ENCODE data around the gene RSAD1. TPM values are rescaled to one million over a fixed set of nuclear protein-coding genes. Genes with fewer than 3 reads are reported as not detected.

The RSAD1 gene
- total RNA-seq, 1 donor from 2014 or later = 42.4 TPM

- Mint-ChIP-seq H3K4me1 (peaks cover 23% of the 10 kb centered on the region), H3K4me3 (peak overlapping the region; percentile 42), H3K36me3 (ENCODE audit: low read depth) (no peaks in the 10 kb centered on the region), H3K9me3 (no peaks in the 10 kb centered on the region), H3K27ac (ENCODE audit: unreplicated experiment) (no peak overlapping the region), H3K27me3 (ENCODE audit: low read depth) (peaks cover 5% of the 10 kb centered on the region)
- TF ChIP-seq CTCF (conservative IDR thresholded peaks at IDR 0.05) = peak; percentile 94
- DNase-seq (ENCODE audit: low read depth, low spot score) = peak; percentile 81
Measured at GRCh38 chr17:50482516-50482915, 3.9 kb downstream of the RSAD1 start.

GRCh38 chr17:50483266-50483665 lies 4.6 kb downstream of the RSAD1 start:
- H3K9me3 Mint-ChIP-seq = no peaks in the 10 kb centered on the region
- DNase-seq (ENCODE audit: low read depth, low spot score) = no peak
- TF ChIP-seq CTCF (conservative IDR thresholded peaks at IDR 0.05) = no peak
- H3K4me1 Mint-ChIP-seq = peaks cover 19% of the 10 kb centered on the region
- H3K27ac Mint-ChIP-seq (ENCODE audit: unreplicated experiment) = no peak overlapping the region
- H3K36me3 Mint-ChIP-seq (ENCODE audit: low read depth) = no peaks in the 10 kb centered on the region
- no peak overlapping the region for H3K4me3 Mint-ChIP-seq
- H3K27me3 Mint-ChIP-seq (ENCODE audit: low read depth) = peaks cover 1% of the 10 kb centered on the region

GRCh38 chr17:50484386-50485155 lies 5.9 kb downstream of the RSAD1 start:
- no peaks in the 10 kb centered on the region for H3K9me3 Mint-ChIP-seq
- no peaks in the 10 kb centered on the region for H3K27me3 Mint-ChIP-seq (ENCODE audit: low read depth)
- no peak for TF ChIP-seq CTCF (conservative IDR thresholded peaks at IDR 0.05)
- no peak for DNase-seq (ENCODE audit: low read depth, low spot score)
- no peak overlapping the region for H3K4me3 Mint-ChIP-seq
- peaks cover 10% of the 10 kb centered on the region for H3K4me1 Mint-ChIP-seq
- H3K36me3 Mint-ChIP-seq (ENCODE audit: low read depth) = no peaks in the 10 kb centered on the region
- H3K27ac Mint-ChIP-seq (ENCODE audit: unreplicated experiment) = no peak overlapping the region

GRCh38 chr17:50487213-50488096 lies 8.8 kb downstream of the RSAD1 start:
- Mint-ChIP-seq H3K4me1 (no peaks in the 10 kb centered on the region), H3K36me3 (ENCODE audit: low read depth) (no peaks in the 10 kb centered on the region), H3K27me3 (ENCODE audit: low read depth) (no peaks in the 10 kb centered on the region), H3K9me3 (no peaks in the 10 kb centered on the region), H3K4me3 (no peak overlapping the region), H3K27ac (ENCODE audit: unreplicated experiment) (no peak overlapping the region)
- DNase-seq (ENCODE audit: low read depth, low spot score) = no peak
- no peak for TF ChIP-seq CTCF (conservative IDR thresholded peaks at IDR 0.05)

- no peaks in the 10 kb centered on the region for H3K4me1 Mint-ChIP-seq
- no peak for TF ChIP-seq CTCF (conservative IDR thresholded peaks at IDR 0.05)
- no peak overlapping the region for H3K27ac Mint-ChIP-seq (ENCODE audit: unreplicated experiment)
- H3K4me3 Mint-ChIP-seq = no peak overlapping the region
- H3K9me3 Mint-ChIP-seq = no peaks in the 10 kb centered on the region
- no peak for DNase-seq (ENCODE audit: low read depth, low spot score)
- peaks cover 2% of the 10 kb centered on the region for H3K27me3 Mint-ChIP-seq (ENCODE audit: low read depth)
- H3K36me3 Mint-ChIP-seq (ENCODE audit: low read depth) = no peaks in the 10 kb centered on the region
Measured at GRCh38 chr17:50488880-50489279, 10.2 kb downstream of the RSAD1 start.

Data from neural crest cell (in vitro differentiated cells).